Tibial artery (tissue), 4 donors: ENCODE results near the gene TMEM132A.

Experiments used
- DNase-seq, 2 donors: peaks; one replicate each; pipeline ENCODE4 v3.0.0-alpha.2; 2019
- H3K27ac ChIP-seq, 2 donors: fragments of 200-600 bp; sonication (generic) in 1 of 2; 1 replicate in 1 of 2; 2 replicates in 1 of 2; pipeline ENCODE4 v1.5.1; 2018 to 2019; ENCODE audit warnings: mild to moderate bottlenecking in 1 of 2
- H3K27me3 ChIP-seq, 2 donors: fragments of 200-600 bp; sonication (generic) in 1 of 2; one replicate each; pipeline versions ENCODE4 v1.5.1 to v1.6.0; 2016 to 2019
- H3K36me3 ChIP-seq, 3 donors: fragments of 200-600 bp; sonication (generic) in 2 of 3; one replicate each; pipeline ENCODE4 v1.5.1; 2016 to 2019; ENCODE audit warnings: mild to moderate bottlenecking in 2 of 3
- H3K4me1 ChIP-seq, 4 donors: fragments of 200-600 bp; sonication (generic) in 2 of 4; 1 replicate in 3 of 4; 2 replicates in 1 of 4; pipeline ENCODE4 v1.5.1; 2016 to 2019
- H3K4me3 ChIP-seq, 2 donors: fragments of 200-600 bp; sonication (generic) in 1 of 2; 1 replicate in 1 of 2; 2 replicates in 1 of 2; pipeline ENCODE4 v1.5.1; 2018 to 2019; ENCODE audit warnings: mild to moderate bottlenecking in 2 of 2
- H3K9me3 ChIP-seq, 3 donors: fragments of 200-600 bp; sonication (generic) in 1 of 3; one replicate each; pipeline ENCODE4 v1.5.1; 2016 to 2019
- CTCF ChIP-seq, 2 experiments: fragments of 200-600 bp in 1 of 2; fragments of 450-650 bp in 1 of 2; IDR thresholded peaks; one replicate each; pipeline ENCODE4 v1.5.1; 2017 to 2019; ENCODE audit warnings: antibody characterized with exemption in 2 of 2, mild to moderate bottlenecking in 1 of 2, moderate library complexity in 1 of 2
- intact Hi-C: fragments of 100-400 bp; cut with DNase I; formaldehyde crosslinking; loops from one replicate; pipeline ENCODE4 v1.15.0; 2023; ENCODE audit warnings: low total_unique reads

The TMEM132A gene

GRCh38 chr11:60924110-60924905 lies at the start of gene TMEM132A:
TSS of gene TMEM132A (plus strand) at chr11:60924460. CDS start at chr11:60924634, 174 bp downstream.
- Histone ChIP-seq H3K27me3 (peaks cover 0 to 31% of the 10 kb centered on the region in 2 donors), H3K36me3 (peaks cover 35 to 40% (median 38%) of the 10 kb centered on the region in 3 donors), H3K9me3 (no peaks in the 10 kb centered on the region), H3K4me3 (peak within 1 kb of the TSS; percentile 52 to 70), H3K4me1 (peaks cover 0 to 29% (median 20%) of the 10 kb centered on the region in 4 donors), H3K27ac (no peak within 1 kb of the TSS)
- no peak for DNase-seq
- intact Hi-C loops: loop anchor here (10.0 kb wide), 1 partner anchor 200 kb away; no protein-coding TSS in a partner anchor
- TF ChIP-seq CTCF (IDR thresholded peaks at IDR 0.05): no peak

GRCh38 chr11:60875366-60876167 lies 48.7 kb upstream of the TMEM132A start:
- no peaks in the 10 kb centered on the region for H3K9me3 ChIP-seq
- H3K4me3 ChIP-seq: no peak overlapping the region
- intact Hi-C loops: no loop called here
- H3K27ac ChIP-seq: no peak overlapping the region
- H3K4me1 ChIP-seq: no peaks in the 10 kb centered on the region
- peaks cover 0 to 8% of the 10 kb centered on the region in 2 donors for H3K27me3 ChIP-seq
- TF ChIP-seq CTCF (IDR thresholded peaks at IDR 0.05): no peak
- H3K36me3 ChIP-seq: peaks cover 0 to 19% (median 2%) of the 10 kb centered on the region in 3 donors
- peak in 1 of 2 donors; percentile 60 for DNase-seq

GRCh38 chr11:60876168-60876485 lies 48.1 kb upstream of the TMEM132A start:
- peaks cover 0 to 3% of the 10 kb centered on the region in 2 donors for H3K27me3 ChIP-seq
- H3K4me3 ChIP-seq: no peak overlapping the region
- H3K36me3 ChIP-seq: peaks cover 0 to 24% (median 7%) of the 10 kb centered on the region in 3 donors
- H3K9me3 ChIP-seq: no peaks in the 10 kb centered on the region
- no peaks in the 10 kb centered on the region for H3K4me1 ChIP-seq
- DNase-seq: peak in 1 of 2 donors; percentile 53
- TF ChIP-seq CTCF (IDR thresholded peaks at IDR 0.05): no peak
- intact Hi-C loops: no loop called here
- H3K27ac ChIP-seq: no peak overlapping the region

- H3K36me3 ChIP-seq: peaks cover 0 to 30% (median 7%) of the 10 kb centered on the region in 3 donors
- H3K27me3 ChIP-seq: no peaks in the 10 kb centered on the region
- TF ChIP-seq CTCF (IDR thresholded peaks at IDR 0.05): no peak
- intact Hi-C loops: no loop called here
- no peak overlapping the region for H3K4me3 ChIP-seq
- no peaks in the 10 kb centered on the region for H3K4me1 ChIP-seq
- DNase-seq: peak in 1 of 2 donors; percentile 15
- H3K9me3 ChIP-seq: no peaks in the 10 kb centered on the region
- peak overlapping the region in 1 of 2 donors; percentile 35 for H3K27ac ChIP-seq
Measured at GRCh38 chr11:60878245-60879101, 45.8 kb upstream of the TMEM132A start.

GRCh38 chr11:60879104-60879503 lies 45.2 kb upstream of the TMEM132A start:
- no peaks in the 10 kb centered on the region for H3K27me3 ChIP-seq
- H3K4me3 ChIP-seq: no peak overlapping the region
- H3K4me1 ChIP-seq: no peaks in the 10 kb centered on the region
- intact Hi-C loops: no loop called here
- H3K9me3 ChIP-seq: no peaks in the 10 kb centered on the region
- no peak overlapping the region for H3K27ac ChIP-seq
- no peak for TF ChIP-seq CTCF (IDR thresholded peaks at IDR 0.05)
- no peak for DNase-seq
- H3K36me3 ChIP-seq: peaks cover 0 to 30% (median 7%) of the 10 kb centered on the region in 3 donors
